Cardiac muscle cell (in vitro differentiated cells and primary cell): Measurements from ENCODE around the gene PVRIG. TPM values are rescaled to one million over a fixed set of nuclear protein-coding genes. Genes with fewer than 3 reads are reported as not detected.
"Not testable (repeated sequence)": the region's sequence is repeated elsewhere in the genome, so short reads cannot be mapped to it uniquely, and the experiment has no call there.

Experiments used
- DNase-seq, 2 donors: peaks; one replicate each; pipeline versions ENCODE4 v3.0.0 to v3.0.0-alpha.2; 2010 to 2017; ENCODE audit warnings: low read depth in 1 of 2, low spot score in 1 of 2
- H3K27ac ChIP-seq: fragments of 200-600 bp; sonication (generic); 2 replicates; pipeline ENCODE4 v1.5.1; 2016
- H3K27me3 ChIP-seq: fragments of 200-600 bp; sonication (generic); 2 replicates; pipeline ENCODE4 v1.6.0; 2016; ENCODE audit warnings: control low read depth
- H3K36me3 ChIP-seq: fragments of 200-600 bp; sonication (generic); 2 replicates; pipeline ENCODE4 v1.5.1; 2016; ENCODE audit warnings: control low read depth
- H3K4me1 ChIP-seq: fragments of 200-600 bp; sonication (generic); 2 replicates; pipeline ENCODE4 v1.8.1; 2017; ENCODE audit warnings: low read depth, mild to moderate bottlenecking, mixed run types
- H3K4me3 ChIP-seq: fragments of 200-600 bp; sonication (generic); 2 replicates; pipeline ENCODE4 v1.5.1; 2016; ENCODE audit warnings: mild to moderate bottlenecking
- H3K9me3 ChIP-seq: fragments of 200-600 bp; sonication (generic); 2 replicates; pipeline ENCODE4 v1.5.1; 2017; ENCODE audit warnings: low read depth, mild to moderate bottlenecking, control low read depth
- polyA plus RNA-seq: library from polyadenylated mRNA; unstranded; fragments of >200 nt; fragmentation: Nextera tagmentation; extraction: Ambion mirVana; gene quantifications from 2 replicates; pipeline ENCODE4 v1.2.1, GENCODE V29; 2016
- total RNA-seq: library from RNA; depleted of rRNA; stranded (reverse); fragments of >200 nt; gene quantifications from 2 replicates; pipeline ENCODE4 v1.2.3, GENCODE V29; 2016
- TF ChIP-seq, protein P1 (sequence below): IDR thresholded peaks from 2 replicates; pipeline ENCODE4 v1.5.1; 2012; ENCODE audit warnings: low read depth, mild to moderate bottlenecking, low read length

The PVRIG gene
- total and polyA plus RNA-seq, 2 experiments from 2014 or later, result 0.15 to 2.3 TPM

DNA sequence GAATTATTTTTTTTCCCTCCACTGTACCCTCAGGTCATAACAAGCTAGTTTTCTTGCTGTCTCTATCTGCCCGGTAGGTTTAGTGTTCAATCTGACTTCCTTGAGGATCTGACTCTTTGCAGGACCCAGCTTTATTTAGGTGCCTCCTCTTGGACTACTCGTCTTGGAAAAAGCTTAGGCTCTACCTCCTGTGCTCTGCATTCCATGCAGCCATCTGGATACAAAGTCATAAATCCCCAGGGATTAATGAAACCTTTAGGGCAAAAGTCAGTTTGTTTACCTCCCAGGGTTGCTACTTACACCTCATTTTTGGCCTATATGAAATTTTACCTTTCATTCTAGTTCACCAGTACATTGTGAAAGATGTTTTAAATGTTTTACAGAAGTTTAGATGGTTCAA lies 34.0 kb upstream of the PVRIG start:
- TF ChIP-seq, protein P1, sequence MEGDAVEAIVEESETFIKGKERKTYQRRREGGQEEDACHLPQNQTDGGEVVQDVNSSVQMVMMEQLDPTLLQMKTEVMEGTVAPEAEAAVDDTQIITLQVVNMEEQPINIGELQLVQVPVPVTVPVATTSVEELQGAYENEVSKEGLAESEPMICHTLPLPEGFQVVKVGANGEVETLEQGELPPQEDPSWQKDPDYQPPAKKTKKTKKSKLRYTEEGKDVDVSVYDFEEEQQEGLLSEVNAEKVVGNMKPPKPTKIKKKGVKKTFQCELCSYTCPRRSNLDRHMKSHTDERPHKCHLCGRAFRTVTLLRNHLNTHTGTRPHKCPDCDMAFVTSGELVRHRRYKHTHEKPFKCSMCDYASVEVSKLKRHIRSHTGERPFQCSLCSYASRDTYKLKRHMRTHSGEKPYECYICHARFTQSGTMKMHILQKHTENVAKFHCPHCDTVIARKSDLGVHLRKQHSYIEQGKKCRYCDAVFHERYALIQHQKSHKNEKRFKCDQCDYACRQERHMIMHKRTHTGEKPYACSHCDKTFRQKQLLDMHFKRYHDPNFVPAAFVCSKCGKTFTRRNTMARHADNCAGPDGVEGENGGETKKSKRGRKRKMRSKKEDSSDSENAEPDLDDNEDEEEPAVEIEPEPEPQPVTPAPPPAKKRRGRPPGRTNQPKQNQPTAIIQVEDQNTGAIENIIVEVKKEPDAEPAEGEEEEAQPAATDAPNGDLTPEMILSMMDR, result no peak
- Histone ChIP-seq H3K9me3 (no peaks in the 10 kb centered on the region), H3K4me3 (no peak overlapping the region), H3K27ac (no peak overlapping the region), H3K27me3 (no peaks in the 10 kb centered on the region), H3K4me1 (peaks cover 15% of the 10 kb centered on the region), H3K36me3 (no peaks in the 10 kb centered on the region)
- no peak for DNase-seq

DNA sequence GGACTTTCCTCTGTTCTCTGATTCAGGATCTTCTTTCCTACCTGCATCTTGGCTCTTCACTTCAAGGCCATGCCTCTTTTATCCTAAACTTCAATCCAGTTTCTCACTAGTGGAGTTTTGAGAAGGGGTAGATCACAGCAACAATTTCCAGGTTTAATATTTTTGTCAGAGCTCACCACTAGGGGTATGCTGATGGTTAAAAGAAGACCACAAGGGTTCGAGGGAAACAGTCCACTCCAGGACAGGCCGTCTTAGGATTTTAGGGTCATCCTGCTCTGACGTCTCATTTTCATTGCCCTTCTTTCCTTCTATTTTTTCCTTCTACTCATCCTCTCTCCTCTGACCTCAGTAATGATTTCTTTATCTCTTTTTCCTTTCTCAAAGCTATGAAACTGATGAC lies 30.7 kb upstream of the PVRIG start:
- TF ChIP-seq, protein P1, result no peak
- no peaks in the 10 kb centered on the region for H3K27me3 ChIP-seq
- H3K27ac ChIP-seq, result peak overlapping the region; percentile 73
- no peaks in the 10 kb centered on the region for H3K36me3 ChIP-seq
- DNase-seq, result no peak
- no peaks in the 10 kb centered on the region for H3K9me3 ChIP-seq
- no peak overlapping the region for H3K4me3 ChIP-seq
- peaks cover 30% of the 10 kb centered on the region for H3K4me1 ChIP-seq

DNA sequence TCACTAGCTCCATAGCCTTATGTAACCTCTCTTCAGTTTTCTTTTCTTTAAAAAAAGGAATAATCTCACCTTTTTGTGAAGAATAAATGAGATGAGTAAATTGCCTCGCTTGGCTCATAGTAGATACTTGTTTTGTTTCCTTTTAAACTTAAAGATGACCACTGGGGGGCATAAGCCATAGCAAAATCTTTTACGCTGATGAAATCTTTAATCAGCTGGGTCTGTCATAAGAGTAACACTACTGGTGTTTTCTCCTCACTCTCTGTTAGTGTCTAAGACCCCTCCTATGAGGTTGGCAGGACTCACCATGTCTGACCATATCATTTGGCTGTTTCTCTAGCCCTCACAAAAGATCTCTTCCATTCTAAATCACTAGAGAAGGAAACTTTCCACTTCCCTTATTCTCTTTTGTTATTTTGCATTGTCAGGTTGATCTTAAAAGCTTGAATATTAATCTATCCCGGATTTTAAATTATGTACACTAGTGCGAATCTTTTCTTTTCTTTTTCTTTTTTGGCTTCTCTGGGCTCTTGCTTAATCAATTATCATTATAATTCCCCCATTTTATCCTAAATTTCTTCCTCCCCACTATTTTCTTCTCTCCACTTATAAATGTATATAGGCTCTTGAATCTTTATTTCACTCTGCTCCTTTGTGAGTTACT lies 29.6 kb upstream of the PVRIG start:
- Histone ChIP-seq H3K4me1 (peaks cover 30% of the 10 kb centered on the region), H3K27ac (peak overlapping the region; percentile 73), H3K27me3 (no peaks in the 10 kb centered on the region), H3K9me3 (no peaks in the 10 kb centered on the region), H3K4me3 (no peak overlapping the region), H3K36me3 (no peaks in the 10 kb centered on the region)
- TF ChIP-seq, protein P1, result peak; percentile 49
- DNase-seq, result peak; percentile 37 to 65

DNA sequence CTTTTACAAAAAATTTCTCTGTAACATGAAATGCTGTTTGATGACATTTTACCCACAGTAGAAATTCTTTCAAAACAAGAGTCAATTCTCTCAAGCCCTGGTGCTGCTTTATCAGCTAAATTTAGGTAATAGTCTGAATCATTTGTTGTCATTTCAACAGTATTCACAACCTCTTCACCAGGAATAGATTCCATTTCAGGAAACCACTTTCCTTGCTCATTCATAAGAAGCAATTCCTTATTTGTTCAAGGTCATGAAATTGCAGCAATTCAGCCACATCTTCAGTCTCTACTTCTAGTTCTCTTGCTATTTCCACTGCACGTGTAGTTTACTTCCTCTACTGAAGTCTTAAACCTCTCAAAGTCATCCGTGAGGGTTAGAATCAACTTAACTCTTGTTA lies 28.0 kb upstream of the PVRIG start:
- Histone ChIP-seq H3K27me3 (no peaks in the 10 kb centered on the region), H3K4me3 (no peak overlapping the region), H3K9me3 (no peaks in the 10 kb centered on the region), H3K36me3 (no peaks in the 10 kb centered on the region), H3K27ac (no peak overlapping the region), H3K4me1 (peaks cover 30% of the 10 kb centered on the region)
- peak in 1 of 2 donors; percentile 67 for DNase-seq
- TF ChIP-seq, protein P1, result no peak

DNA sequence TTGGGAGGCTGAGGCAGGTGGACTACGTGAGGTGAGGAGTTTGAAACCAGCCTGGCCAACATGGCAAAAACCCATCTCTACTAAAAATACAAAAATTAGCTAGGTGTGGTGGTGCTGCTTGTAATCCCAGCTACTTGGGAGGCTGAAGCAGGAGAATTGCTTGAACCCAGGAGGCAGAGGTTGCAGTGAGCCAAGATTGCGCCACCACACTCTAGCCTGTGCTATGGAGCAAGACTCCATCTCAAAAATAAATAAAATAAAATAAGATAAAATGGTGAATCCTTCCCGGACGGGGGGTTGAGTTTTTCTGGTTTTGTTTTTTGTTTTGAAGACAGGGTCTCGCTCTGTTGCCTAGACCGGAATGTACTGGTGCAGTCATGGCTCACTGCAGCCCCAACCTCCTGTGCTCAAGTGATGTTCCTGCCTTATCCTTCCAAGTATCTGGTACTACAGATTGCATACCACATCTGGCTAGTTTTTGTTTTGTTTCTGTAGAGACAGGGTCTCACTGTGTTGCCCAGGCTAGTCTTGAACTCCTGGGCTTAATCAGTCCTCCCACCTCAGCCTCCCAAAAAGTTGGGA lies 27.4 kb upstream of the PVRIG start:
- peaks cover 30% of the 10 kb centered on the region for H3K4me1 ChIP-seq
- not testable (repeated sequence) for H3K4me3 ChIP-seq, H3K27ac ChIP-seq, H3K36me3 ChIP-seq, H3K27me3 ChIP-seq, H3K9me3 ChIP-seq, DNase-seq

DNA sequence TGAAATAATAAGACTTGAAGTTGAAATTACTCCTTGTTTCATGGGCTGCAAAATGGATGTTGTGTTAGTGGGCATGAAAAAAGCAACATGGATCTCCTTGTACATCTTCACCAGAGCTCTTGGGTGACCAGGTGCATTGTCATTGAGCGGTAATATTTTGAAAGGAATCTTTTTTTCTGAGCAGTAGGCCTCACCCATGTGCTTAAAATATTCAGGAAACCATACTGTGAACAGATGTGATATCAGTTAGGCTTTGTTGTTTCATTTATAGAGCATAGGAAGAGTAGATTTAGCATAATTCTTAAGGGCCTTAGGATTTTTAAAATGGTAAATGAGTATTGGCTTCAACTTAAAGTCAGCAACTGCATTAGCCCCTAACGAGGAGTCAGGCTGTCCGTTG lies 26.8 kb upstream of the PVRIG start:
- Histone ChIP-seq H3K27me3 (no peaks in the 10 kb centered on the region), H3K4me1 (peaks cover 30% of the 10 kb centered on the region)

More for the DNA sequence above, 26.8 kb upstream of the PVRIG start:
- TF ChIP-seq, protein P1, result no peak
- H3K9me3 ChIP-seq, result no peaks in the 10 kb centered on the region
- H3K4me3 ChIP-seq, result no peak overlapping the region
- no peak overlapping the region for H3K27ac ChIP-seq
- DNase-seq, result no peak
- no peaks in the 10 kb centered on the region for H3K36me3 ChIP-seq
